Activated CD4-positive, alpha-beta T cell treated with anti-CD3 and anti-CD28 coated beads, Interleukin-2, amount 50 U/mL, for 16 hours (primary cell): ENCODE measurements around the gene NOC2L.

ENCODE experiments used
- DNase-seq: peaks from one replicate; pipeline ENCODE4 v3.0.0-alpha.2; 2020

The NOC2L gene

DNA sequence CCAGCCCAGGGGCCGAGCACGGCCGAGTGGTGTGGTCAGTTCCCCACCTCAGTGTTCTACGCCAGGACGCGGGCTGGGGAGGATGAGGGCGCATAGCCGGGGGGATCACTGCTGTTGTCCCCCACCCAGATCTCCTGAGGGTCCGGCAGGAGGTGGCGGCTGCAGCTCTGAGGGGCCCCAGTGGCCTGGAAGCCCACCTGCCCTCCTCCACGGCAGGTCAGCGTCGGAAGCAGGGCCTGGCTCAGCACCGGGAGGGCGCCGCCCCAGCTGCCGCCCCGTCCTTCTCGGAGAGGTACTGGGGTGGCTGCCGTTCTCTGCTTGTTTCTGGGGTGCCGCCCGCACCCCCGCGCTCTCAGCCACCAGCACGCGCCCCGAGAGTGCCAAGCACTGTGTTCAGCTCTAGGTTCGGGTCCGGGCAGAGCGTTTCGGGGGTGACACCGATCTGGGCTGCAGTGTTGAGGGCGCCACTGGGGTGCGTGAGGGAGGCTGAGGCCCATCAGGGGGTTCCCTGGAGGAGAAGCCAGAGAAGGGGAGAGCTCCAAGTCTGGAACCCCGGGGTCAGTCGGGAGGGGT is 18.0 kb downstream of the NOC2L start:
- DNase-seq, result no peak

DNA sequence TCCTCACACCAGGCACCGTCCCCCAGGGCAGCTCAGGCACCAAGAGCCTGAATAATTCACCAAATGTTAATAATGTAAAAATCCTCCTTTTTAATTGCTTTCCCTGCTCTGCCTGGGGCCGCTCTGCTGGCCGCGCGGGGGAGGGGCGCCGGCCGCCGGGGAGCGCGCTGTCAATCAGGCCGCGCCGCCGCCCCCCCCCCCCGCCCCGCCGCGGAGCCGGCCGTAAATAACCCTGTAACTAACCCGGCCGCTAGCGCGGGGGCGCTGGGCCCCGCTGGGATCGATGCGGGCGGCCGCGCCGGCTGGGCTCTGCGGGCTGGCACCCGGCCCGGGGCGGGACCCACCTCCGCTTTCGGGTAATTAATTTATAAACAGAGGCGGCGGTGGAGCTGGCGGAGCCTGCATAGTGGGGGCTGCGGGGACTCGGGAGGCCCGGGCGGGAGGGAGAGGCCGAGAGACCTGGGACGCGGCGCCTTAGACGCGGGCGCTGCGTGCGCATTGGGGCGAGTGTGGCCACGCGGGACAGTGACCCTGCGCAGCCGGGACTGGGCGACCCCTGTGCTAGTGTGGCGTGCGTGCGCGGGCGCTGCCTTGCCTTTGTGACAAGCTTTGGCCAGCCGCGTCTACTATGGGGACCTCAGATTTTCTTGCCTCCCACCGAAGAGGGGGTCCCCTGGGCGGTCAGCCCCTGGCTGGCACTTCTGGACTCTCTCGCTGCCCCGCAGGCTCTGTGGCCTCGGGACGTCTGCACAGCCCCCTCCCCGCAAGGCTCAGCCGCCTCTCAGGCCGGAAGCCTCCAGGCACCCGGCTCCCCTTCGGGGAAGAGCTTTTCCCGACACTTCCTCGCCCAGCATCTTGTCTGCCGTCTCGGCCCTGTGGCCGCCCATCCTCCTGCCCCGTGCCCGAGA is 18.7 kb downstream of the NOC2L start:
- DNase-seq, result no peak

DNA sequence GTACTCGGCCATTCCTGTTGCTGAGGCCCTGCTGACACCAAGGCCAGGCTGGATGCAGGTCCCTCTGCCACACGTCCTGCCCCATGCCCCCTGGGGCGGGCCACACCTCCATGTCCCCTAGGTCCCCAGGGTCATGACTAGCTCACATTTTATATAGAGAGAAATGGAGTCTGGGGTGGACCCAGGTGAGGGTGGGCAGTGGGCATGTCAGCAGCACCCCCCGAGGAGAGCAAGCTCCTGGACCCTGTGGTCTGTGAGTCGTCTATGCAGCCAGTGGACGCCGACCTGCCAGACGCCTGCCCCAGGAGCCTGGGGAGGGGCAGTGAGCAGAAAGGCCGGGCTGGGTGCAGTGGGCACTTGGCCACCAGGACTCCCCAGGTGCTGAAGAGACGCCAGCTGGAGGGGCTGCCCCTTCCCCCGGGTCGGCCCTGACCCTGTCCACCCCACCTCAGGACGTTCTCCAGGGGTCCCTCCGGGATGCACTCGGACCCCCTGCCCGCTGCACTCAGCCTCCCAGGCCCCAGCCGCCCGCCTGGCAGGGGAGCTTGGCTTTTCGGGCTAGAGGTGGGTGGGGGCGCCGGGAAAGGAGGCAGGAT is 19.4 kb downstream of the NOC2L start:
- DNase-seq, result no peak

DNA sequence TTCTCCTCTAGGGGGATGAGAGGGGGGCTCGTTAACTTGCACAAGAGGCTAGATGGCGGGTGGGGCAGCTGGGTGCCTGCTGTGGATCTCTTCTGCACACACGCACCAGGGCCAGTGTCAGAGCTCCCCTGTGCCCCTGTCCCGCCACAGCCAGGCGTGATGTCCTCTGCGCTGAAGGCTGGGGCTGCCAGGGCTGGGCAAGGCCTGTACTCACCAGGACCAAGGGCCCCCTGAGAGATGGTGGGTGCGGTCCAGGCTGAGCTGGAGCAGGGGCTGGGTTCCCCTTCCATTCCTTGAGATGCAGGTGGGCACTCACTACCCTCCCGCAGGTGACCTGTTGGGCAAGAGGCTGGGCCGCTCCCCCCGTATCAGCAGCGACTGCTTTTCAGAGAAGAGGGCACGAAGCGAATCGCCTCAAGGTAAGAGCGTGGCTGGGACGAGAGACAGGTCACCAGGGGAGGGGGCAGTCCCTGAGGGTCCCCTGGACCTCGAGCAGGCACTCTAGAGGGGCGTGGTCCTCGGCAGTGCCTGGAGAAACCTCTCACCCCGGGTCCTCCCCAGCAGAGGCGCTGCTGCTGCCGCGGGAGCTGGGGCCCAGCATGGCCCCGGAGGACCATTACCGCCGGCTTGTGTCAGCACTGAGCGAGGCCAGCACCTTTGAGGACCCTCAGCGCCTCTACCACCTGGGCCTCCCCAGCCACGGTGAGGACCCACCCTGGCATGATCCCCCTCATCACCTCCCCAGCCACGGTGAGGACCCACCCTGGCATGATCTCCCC is 20.2 kb downstream of the NOC2L start:
- DNase-seq, result no peak

DNA sequence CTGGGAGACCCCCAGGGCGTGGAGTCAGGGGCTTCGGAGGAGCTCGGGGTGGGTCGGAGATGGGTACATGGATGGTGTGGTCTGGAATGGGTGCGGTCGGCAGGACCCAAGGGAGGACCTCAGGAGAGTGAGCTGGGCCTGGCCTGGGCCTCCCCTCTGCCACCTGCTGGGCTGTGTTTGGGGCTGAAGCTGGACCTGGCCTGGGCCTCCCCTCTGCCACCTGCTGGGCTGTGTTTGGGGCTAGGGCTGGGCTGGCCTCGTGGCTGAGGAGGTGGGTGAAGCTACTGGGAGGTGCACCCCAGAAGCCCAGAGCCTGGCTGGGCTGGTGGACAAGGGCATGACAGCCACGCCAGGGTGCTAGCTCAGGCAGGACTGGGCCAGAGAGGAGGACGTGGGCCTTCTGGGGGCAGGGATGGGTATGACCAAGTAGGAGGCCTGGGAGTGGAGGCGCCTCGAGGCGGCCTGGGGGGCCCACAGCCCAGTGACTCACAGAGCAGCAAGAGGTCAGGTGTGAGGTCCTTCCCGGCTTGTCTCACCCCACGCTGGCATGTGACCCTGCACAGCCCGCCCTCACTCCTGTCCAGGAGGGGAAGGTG is 20.9 kb downstream of the NOC2L start:
- DNase-seq, result no peak

DNA sequence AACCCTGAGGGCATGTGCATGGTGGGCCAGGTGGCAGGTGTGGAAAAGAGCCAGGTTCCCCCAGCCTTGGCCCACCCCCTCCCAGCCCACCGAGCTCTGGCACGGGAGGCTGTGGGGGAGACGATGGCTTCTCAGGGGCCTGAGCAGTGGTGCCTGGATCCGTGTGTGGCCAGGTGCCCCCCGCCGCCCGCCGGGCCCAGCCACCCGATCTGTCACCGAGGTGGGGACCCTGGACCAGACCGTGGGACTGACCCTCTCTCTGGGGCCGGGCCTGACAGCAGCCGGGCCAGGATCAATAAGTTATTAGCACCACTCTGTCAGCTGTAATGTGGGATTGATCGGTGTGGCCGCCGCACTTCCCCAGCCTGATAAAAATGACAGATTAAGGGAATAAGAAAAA is 21.5 kb downstream of the NOC2L start:
- no peak for DNase-seq

DNA sequence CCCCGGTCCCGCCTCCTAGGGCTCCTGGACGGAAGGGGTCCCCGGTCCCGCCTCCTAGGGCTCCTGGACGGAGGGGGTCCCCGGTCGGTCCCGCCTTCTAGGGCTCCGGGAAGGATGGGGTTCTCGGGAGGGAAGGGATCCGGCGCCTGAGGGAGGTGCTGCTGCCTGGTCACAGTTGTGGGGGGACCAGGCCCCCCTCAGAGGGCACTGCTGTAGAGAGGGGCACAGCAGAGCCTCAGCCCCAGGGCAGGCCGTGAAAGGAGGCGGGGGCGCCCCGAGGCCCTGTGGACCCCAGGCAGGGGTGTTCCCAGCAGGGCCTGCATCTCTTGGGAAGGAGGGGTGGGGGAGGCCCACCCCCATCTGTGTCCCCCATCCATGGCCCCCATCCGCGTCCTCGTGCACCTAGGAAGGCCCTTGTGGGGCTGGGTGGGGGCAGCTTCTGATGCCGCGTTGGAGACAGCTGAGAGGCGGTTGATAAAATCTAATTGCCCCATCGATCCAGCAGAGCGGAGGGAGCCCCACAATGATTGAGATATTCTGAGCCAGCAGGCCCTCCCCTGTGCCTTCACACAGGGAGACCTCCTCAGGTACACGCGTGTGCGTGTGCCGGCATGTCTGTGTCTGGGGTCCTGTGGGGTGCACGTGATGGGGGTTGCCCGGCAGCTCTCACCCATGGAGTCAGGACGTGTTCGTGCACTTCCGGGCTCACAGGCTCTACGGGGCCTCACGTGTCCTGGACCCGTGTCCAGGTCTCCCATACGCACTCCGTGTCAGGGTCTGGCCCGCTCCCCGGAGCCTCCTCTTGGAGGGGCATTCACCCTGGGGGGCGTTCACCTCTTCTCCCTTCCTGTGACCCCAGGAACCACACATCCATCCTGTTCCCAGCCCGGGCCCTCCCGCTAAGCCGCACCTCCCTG is 22.4 kb downstream of the NOC2L start:
- no peak for DNase-seq

DNA sequence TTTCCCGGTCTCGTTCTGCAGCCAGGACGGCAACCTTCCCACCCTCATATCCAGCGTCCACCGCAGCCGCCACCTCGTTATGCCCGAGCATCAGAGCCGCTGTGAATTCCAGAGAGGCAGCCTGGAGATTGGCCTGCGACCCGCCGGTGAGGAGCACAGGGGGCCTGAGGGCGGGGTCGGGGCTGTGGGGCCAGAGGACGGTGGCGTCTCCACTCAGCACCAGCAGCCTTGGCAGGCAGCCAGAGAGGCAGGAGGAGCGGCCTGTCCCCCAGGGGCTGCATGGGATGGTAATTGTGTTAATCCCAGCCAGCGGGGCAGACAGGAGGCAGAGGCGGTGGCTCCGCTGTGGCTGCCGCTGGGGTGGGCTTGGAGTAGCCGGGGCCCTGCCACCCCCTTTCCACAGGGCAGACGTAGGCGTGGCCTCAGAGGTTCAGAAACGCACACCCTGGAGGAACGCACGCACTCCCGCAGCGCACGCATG is 23.3 kb downstream of the NOC2L start:
- DNase-seq, result no peak

DNA sequence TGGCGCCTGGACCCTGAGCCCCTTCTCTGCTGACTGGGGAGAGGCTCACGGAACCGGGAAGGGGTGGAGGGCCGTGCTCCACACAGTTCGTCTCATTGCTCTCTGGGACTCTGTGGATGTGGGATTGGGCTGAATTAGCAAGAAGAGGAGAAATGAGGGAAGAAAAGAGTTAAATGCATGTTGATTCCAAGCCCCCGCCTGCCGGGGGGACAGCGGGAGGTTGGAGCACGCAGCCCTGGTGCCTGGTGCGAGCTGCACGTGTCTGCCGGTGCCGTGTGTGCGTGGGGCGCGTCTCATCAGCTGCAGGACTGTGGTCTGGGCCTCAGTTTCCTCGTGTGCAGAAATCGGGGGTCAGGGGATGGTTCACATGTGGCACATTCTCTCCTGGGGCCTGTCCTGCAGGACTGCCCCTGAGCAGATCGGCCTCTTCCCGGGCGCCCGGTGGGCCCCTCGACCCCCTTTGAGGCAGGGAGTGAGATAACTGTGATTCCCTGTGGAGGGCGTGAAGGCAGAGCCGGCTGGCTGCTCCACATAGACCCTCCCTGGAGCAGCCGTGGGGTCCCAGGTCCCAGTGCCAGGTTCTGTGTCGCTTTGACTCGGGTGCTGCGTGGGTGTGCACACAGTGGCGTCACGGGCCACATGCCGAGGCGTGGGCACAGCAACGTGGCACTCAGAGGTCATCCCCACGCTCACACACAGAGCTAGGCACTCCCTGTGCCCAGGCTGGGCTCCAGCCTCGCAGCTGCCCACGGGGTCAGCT is 23.9 kb downstream of the NOC2L start:
- no peak for DNase-seq

DNA sequence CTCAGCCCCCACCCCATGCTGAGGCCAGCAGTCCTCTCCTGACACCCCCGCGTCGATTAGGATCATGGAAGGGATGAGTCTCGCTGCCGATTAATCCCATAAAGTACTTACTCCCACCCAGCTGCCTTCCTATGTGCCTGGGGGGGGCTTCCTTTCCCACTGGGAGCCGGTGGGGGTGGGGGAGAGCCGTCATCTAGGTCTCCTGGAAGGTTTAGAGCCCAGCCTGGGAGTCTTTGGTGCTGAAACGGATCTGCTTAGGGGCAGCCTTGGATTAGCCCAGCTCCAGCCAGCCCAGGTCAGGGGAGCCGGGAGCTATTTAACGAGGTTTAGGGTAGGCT is 25.5 kb downstream of the NOC2L start:
- DNase-seq, result no peak

DNA sequence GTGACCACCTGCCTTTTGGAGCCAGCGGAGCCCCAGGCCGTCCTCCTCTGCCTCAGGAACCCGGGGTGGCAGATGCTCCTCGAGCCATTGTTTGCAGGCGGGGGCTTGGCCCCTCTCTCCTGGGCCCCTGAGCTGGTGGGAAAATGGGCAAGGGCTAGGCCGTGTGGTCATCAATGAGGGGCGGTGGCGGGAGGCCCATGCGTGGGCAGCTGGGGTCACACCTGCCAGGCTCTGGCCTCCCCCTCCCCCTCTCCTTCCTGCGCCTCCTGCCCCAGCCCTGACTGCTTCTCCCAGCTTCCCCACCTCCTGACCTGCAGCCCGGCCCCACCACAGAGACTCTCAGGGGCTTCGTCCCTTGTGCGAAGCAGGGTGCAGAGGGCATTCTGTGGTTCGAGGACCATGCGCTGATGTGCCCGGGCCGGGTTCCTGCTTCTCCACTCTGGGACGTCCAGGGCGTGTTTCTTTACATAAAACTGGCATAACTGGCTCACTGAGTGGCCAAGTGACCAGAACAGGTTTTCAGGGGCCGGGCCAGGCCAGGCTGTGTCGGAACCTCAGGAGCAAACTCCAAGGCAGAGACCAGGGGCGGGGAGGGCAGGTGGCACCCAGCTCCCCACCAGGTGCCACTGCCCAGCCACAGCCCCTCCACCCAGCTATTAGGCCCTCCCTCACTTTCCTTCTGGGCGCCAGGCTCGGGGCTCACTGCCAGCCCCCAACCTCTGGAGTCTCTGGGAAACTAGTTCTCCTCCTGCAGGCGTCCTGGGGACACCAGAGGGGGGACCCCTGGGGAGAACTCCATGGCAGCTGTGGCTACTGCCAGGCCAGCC is 26.1 kb downstream of the NOC2L start:
- no peak for DNase-seq

DNA sequence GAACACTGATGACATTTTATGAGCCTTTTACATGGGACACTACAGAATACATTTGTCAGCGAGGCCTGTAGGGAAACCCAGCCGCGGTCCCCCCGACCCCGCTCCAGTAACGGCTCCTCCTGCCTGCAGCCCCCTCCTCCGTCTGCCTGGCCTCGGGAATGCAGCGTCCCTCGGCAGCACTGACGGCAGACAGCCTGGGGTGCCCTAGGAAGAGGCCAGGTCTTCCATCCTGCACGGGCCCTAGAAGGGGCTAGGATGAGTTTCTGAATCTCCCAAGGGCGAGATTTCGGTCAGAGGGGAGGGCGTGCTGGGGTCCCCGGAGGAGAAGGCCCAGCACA is 26.9 kb downstream of the NOC2L start:
- no peak for DNase-seq

DNA sequence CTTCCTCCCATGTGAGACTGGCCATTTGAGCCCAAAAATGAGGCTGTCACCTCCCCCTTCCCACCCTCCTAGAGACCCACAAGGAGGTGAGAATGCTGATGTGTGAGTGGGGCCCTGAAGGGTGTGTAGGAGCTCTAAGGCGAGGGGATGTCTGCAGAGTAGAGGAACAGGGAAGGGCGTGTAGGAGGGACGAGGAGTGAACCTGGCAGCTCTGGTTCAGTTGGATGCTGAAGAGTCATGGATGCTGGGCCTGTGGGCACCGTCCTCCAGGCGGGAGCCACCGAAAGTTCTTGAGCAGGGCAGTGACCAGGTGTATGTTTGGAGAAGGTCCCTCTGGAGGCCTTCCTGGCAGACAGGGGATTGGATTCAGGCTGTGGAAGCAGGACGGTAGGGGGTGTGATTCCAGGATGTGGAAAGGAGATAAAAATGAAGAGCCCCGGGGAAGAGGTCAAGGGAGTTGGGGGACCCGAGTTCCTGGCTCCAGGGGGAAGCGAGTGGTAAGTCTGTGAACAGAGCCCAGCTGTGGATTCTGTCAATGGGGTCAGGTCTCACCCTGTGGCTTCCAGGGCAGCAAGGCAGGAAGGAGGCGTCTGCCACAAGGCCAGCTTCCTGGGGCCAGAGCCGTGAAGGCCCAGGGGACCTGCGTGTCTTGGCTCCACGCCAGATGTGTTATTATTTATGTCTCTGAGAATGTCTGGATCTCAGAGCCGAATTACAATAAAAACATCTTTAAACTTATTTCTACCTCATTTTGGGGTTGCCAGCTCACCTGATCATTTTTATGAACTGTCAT is 27.5 kb downstream of the NOC2L start:
- no peak for DNase-seq

DNA sequence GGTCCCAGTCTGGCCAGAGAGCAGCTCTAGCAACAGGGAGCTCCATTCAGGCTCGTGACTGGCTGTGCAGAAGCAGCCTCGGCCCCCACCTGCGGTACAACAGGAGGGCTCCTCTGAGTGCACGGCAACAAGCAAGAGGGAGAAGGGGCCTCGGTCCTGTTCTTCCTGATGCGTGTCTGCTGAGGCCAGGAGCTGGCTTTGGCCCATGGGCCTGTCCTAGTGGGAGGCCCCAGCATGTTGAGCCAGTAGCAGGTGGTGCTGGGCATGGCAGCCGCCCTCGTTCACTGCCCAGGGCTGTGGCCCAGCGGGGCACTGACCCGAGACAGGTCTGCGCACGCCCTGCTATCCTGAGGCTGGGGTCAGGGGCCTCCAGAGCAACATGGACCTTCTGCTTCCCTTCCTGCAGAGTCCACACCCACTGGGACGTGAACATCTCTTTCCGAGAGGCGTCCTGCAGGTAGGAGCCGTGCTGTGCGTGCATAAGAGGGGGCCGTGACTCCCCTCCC is 28.4 kb downstream of the NOC2L start:
- no peak for DNase-seq

DNA sequence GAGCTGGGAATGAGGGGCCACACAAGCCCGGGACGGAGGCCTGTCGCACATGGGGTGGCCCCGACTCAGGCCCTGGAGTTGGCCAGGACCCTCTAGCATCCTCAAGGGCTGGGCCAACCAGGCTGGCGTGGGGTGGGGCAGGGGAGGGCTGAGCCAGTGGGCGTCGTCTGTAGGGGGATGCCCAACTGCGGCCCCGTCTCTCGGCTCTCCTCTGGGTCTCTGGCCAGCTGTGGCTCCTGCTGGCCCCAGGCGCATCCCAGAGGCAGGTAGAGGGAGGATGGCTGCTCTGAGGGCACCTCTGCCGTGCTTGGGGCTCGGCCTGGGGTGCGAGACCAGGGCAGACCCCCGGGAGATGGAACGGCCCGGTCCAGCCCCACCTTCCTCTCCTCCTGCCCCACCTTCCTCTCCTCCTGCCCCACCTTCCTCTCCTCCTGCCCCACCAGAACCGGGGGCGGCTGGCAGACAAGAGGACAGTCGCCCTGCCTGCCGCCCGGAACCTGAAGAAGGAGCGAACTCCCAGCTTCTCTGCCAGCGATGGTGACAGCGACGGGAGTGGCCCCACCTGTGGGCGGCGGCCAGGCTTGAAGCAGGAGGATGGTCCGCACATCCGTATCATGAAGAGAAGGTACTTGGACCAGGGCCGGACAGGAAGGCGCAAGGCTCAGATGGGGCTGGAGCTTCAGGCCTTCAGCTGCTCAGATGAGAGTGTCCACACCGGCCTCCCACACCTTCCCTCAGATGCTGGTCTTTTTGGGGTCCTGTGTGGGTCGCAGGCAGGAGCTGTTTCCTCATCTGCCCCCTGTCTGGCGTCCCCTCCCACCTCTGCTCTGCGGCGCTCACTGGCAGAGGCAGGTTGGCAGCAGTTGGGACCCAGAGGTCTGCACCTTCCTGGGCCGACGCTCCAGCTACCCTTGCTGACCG is 29.1 kb downstream of the NOC2L start:
- no peak for DNase-seq

DNA sequence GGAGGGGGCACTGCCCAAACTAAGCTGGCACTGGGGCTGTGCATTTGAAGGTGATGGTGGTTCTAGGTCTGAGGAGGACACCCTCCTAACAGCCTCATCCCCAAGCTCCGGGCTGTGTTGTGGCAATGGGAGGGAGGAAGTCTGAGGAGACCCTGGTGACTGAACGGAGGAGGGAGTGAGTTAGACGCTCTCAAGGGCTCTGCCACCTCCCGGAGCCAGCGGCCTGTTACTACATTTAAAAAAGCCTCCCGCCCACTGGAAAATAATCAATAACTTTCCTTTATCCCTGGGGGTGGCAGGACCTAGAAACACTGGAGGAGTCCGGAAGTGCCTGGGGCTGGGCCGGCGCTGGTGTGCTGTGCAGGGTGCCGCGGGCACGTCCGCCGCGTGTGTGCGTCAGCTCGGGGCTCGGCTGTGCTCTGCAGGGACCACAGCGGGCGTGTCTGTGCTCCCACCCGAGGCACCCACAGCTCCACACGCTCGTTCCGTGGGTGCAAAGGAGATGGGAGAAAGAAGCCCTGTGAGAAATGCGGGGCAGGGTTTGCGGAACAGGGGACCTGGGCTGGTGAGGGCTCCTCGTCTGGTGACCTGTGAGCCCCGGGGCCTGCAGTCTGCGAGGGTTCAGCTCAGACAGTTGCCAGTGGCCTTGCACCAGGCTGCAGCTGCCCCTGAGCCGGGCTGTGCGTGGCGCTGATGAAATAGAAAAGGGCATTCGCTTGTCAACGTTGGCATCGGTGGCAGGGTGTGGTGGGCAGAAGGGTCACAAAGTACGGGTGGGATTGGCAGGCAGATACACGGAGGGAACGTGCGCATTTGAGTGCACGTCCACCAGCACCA is 30.0 kb downstream of the NOC2L start:
- DNase-seq, result no peak

DNA sequence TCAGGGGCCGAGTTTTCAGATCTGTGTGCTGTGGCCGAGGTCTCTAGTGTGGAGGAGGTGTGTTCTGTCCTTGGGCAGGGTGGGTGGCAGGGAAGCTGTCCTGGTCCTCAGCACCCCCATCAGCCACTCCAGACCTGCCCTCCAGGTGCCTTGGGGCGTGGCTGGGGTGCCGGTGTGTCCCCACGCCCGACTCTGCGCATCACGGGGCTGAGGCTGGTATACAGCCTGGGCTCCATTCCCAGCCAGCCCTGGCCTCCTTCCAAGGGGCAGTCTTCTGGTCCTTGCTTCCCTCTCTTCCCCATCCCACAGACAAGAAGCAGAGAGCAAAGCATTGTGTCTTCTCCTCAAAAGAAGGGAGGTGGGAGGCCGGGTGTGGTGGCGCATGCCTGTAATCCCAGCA is 31.3 kb downstream of the NOC2L start:
- no peak for DNase-seq
